Loucy (cell line): ENCODE measurements around the gene IL17RE.

Source experiments
- EZH2phosphoT487 ChIP-seq: fragments of 200-600 bp; IDR thresholded peaks from 2 replicates; pipeline ENCODE4 v1.6.1; 2018; ENCODE audit warnings: antibody characterized with exemption, mild to moderate bottlenecking, moderate library complexity, borderline replicate concordance
- TF ChIP-seq, protein P1 (sequence below): fragments of 200-600 bp; sonication (generic); conservative IDR thresholded peaks from 2 replicates; pipeline ENCODE4 v1.5.1; 2014; ENCODE audit warnings: mild to moderate bottlenecking, antibody characterized with exemption, low read length

DNA sequence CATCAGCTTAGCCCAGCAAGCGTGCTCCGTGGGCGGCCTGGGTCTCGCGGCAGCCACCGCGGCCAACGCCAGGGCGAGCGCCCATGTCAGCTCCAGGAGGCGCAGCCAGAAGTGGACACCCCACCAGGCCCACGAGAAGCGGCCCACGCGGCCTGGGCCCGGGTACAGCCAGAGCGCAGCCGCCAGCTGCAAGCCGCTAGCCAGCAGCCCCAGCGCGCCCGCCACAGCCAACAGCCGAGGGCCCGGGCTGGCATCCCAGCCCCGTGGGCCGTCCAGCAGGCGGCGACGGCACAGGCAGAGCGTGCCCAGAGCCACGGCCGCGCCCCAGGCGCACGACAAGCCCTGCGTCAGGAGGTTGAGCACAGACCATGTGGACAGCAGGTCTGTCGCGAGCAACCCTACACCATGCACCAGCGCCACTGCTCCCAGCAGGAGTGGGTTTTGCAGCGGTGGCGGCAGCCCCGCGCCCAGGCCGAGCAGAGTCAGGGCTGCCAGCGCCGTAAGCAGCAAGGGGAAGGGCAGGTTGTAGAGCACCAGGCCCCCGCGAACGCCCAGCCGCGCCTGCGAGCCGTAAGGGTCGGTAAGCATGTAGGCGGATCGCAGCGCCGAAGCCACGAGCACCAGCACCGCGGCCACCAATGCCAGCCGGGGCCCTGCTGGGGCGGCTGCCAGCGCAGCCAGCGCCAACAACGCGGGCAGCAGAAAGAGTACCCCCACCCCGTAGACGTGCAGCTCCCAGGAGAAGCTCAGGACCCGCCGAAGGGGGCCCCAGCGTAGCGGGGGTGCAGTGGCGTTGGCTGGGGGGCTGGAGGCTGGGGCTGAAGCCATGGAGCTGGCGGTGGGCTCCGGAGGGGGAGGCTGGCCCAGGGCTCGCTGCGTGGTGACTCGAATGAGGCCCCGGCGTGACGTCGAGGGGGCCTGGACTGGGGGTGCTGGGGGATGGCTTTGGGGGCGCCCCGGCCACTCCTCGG is 44.7 kb downstream of the IL17RE start:
- TF ChIP-seq, protein P1, sequence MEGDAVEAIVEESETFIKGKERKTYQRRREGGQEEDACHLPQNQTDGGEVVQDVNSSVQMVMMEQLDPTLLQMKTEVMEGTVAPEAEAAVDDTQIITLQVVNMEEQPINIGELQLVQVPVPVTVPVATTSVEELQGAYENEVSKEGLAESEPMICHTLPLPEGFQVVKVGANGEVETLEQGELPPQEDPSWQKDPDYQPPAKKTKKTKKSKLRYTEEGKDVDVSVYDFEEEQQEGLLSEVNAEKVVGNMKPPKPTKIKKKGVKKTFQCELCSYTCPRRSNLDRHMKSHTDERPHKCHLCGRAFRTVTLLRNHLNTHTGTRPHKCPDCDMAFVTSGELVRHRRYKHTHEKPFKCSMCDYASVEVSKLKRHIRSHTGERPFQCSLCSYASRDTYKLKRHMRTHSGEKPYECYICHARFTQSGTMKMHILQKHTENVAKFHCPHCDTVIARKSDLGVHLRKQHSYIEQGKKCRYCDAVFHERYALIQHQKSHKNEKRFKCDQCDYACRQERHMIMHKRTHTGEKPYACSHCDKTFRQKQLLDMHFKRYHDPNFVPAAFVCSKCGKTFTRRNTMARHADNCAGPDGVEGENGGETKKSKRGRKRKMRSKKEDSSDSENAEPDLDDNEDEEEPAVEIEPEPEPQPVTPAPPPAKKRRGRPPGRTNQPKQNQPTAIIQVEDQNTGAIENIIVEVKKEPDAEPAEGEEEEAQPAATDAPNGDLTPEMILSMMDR, result no peak
- no peak for TF ChIP-seq EZH2phosphoT487
